Renal pelvis (tissue), 4 donors: ENCODE measurements around the gene FAT1. TPM values are rescaled to one million over a fixed set of nuclear protein-coding genes. Genes with fewer than 3 reads are reported as not detected.

Experiments
- DNase-seq: peaks from one replicate; pipeline ENCODE4 v3.0.0-alpha.2; 2013
- polyA plus RNA-seq, 3 donors: library from polyadenylated mRNA; unstranded; fragments of 120-200 nt; gene quantifications; one replicate each; pipeline ENCODE4 v1.2.1, GENCODE V29; 2013; ENCODE audit not compliant: insufficient read length in 3 of 3

FAT1 gene
- polyA plus RNA-seq, 3 donors, result 230 to 305 (median 250) TPM

DNA sequence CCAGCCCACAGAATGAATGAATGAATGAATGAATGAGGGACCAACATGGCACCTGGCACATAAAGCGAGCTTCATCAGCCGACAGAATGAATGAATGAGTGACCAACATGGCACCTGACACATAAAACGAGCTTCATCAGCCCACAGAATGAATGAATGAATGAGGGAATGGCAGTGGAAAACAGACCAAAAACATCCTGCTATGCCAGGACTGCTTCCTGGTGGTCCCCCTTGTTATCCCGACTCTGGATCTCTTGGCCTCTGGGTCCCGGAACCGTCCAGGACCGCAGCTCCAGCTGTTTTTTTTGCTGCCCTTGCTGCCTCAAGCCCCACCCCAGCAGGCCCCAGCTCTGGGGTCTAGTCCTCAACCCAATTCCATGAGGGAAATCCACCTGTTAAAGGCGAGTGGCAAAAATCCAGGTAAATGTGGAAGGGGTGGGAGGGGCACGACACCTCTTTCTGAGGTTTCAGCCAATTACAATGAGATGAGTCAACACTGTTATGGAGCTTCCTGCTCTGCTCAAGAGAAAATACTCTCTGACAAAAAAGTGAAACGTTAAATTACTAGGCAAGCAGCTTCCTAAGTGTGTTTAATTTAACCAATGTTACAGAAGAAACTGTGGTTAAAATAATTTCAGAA is 96.3 kb downstream of the FAT1 start:
- no peak for DNase-seq

GRCh38 chr4:186624951-186625350 is 98.7 kb downstream of the FAT1 start:
- DNase-seq, result no peak

GRCh38 chr4:186623546-186623945 is 100.1 kb downstream of the FAT1 start:
- no peak for DNase-seq

GRCh38 chr4:186622788-186623464 is 100.7 kb downstream of the FAT1 start:
- no peak for DNase-seq

- DNase-seq, result no peak
These were observed 101.6 kb downstream of the FAT1 start for GRCh38 chr4:186621959-186622553.

DNA sequence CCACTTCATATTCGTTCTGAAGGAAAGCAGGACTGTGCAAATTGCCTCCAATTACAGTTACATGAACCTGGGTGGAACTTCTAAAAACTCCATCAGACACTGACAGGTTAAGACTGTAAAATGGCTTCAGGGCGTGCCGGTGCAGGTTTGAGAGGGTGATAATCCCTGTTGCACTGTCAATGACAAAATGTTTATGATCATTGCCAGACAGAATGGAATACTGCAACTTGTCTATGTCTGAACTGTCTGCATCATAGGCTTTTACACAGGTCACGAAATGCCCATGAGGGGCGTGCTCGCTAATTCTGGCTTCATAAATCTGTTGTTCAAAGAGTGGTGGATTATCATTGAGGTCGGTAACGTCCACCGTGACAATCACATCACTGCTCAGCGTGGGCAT is 104.6 kb downstream of the FAT1 start:
- DNase-seq, result no peak

GRCh38 chr4:186617921-186618320 is 105.7 kb downstream of the FAT1 start:
- DNase-seq, result no peak

DNA sequence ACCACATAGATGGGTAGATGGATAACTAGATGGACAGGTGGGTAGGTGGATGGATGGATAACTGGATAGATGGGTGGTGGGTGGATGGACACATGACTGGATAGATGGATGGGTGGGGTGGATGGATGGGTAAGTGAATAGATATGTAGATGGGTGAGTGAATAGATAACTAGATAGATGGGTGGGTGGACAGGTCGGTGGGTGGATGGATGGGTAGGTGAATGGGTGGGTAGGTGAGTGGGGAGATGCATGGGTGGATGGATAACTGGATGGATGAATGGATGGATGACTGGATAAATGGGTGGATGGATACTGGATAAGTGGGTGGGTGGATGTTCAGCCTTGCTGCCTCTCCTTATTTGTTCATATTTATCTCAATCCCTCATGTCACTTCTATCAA is 116.2 kb downstream of the FAT1 start:
- no peak for DNase-seq

GRCh38 chr4:186606591-186606992 is 117.1 kb downstream of the FAT1 start:
- no peak for DNase-seq

GRCh38 chr4:186605261-186605865 is 118.3 kb downstream of the FAT1 start:
- DNase-seq, result no peak

DNA sequence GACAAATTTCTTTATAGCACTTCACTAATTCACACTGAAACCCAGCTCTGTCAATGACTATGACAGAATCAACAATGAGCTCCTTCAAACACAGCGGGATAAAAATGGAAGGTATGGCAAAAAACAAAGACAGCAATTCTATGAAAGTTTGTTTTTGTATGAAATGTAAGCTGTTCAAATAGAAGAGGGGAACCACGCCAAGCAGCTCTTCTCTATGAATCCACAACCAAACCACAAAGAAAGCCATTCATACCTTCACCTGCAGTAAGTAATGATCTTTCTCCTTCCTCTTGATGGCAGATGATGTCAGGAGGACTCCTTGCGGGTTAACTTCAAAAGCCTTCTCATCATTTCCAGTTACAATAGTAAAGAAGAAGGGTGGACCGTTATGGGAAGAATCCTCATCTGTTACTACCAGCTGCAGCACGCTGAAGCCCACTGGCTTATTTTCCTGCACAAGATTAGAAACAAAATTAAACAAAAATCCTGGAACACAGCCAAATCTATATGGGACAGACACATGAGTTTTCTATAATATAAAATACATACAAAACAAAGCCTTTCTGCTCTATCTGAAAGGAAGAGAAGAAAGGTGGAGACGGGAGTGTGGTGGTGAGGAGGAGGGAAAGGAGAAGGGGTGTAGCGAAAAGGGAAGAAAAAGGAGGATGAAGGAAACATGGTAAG is 119.4 kb downstream of the FAT1 start:
- DNase-seq, result no peak

DNA sequence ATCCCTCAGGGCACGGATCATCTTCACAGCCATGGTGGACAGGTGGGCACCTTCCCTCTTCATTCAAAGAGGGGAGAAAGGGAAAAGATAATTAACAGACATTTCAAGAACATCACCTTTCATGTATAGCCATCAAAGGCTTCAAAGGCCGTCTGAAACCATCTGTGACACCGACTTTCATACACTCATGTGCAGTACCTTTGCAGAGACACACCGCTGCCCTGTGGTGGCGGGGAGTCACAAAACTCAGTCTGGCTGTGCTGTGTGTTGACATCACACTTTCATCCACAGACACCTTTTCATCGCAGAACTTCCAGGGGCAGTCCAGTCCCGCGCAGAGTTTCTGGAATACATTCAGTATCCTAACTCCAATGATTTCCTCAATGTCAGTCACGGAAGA is 120.7 kb downstream of the FAT1 start:
- DNase-seq, result no peak

DNA sequence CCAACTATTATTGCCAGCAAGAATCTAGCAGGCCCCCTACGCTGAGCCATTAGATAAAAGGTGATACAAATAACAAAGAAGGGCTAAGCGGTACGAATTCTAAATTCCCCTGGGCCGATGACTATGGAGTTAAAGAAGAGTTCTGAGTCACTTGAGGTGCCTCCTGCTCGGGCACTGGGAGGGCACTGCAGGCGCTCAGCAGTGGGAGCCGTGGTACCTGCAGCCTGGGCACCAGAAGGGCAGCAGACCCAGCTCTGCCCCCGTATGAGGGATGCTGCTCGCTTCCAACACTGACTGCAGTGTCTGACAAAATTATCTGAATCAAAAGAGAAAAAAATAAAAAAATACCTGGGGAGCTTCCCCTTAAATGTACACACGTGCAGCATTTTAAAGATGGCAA is 124.2 kb downstream of the FAT1 start:
- DNase-seq, result no peak

GRCh38 chr4:186598686-186599085 is 125.0 kb downstream of the FAT1 start:
- DNase-seq, result no peak

GRCh38 chr4:186596850-186597390 is 126.7 kb downstream of the FAT1 start:
- DNase-seq, result no peak

- no peak for DNase-seq
These were observed 127.3 kb downstream of the FAT1 start for GRCh38 chr4:186596346-186596745.

DNA sequence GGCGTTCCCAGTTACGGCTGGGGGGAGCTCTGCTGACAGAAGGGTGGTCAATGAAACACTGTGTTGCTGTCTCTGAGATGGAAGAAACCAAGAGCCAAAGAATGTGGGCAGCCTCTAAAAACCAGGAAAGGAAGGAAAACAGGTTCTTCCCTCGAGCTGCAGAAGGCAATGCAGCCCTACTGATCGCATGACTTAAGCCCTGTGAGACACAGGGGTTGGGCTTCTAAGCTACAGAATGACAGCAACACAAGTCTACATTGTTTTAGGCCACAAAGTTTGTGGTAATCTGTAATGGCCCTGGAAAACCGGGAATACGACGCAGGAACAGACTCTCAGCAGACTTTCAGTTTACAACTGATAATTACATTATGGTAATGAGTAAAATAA is 130.1 kb downstream of the FAT1 start:
- no peak for DNase-seq

GRCh38 chr4:186592966-186593586 is 130.6 kb downstream of the FAT1 start:
- no peak for DNase-seq

GRCh38 chr4:186592445-186592844 is 131.2 kb downstream of the FAT1 start:
- no peak for DNase-seq

GRCh38 chr4:186591651-186592050 is 132.0 kb downstream of the FAT1 start:
- DNase-seq, result no peak

DNA sequence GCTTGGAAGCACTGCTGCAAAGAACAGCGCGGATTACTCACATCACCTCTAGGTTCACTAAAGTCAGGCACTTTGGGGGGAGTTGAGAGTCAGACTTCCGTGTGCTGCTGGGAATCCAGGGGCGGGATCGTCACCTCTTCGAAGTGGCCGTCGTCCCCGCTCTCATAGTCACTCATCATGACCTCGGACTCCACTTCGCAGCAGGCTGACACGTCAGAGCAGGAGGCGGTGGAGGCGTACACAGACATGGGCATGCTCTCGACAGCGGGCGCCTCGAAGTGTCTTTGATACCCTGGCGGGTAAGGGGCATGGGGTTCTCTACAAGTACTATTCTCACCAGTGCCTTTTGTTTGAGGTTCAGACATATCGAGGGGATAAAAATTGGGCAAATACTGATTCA is 135.2 kb downstream of the FAT1 start:
- no peak for DNase-seq
